LNCaP clone FGC (cell line): ENCODE measurements around the gene RPL36.
"Not testable (repeated sequence)": the region's sequence is repeated elsewhere in the genome, so short reads cannot be mapped to it uniquely, and the experiment has no call there.

Experiments used
- DNase-seq: peaks from one replicate; pipeline ENCODE4 v3.0.0-alpha.2; 2011; ENCODE audit warnings: low read depth
- H3K4me3 ChIP-seq: 2 replicates; pipeline ENCODE4 v1.5.1; 2011; ENCODE audit warnings: mild to moderate bottlenecking, low read depth, low read length, control low read depth
- TF ChIP-seq, protein P1 (sequence below): IDR thresholded peaks from 2 replicates; pipeline ENCODE4 v1.5.1; 2012; ENCODE audit warnings: mild to moderate bottlenecking; ENCODE audit not compliant: control insufficient read depth, insufficient read depth; ENCODE audit errors: extremely low read depth

RPL36 gene

DNA sequence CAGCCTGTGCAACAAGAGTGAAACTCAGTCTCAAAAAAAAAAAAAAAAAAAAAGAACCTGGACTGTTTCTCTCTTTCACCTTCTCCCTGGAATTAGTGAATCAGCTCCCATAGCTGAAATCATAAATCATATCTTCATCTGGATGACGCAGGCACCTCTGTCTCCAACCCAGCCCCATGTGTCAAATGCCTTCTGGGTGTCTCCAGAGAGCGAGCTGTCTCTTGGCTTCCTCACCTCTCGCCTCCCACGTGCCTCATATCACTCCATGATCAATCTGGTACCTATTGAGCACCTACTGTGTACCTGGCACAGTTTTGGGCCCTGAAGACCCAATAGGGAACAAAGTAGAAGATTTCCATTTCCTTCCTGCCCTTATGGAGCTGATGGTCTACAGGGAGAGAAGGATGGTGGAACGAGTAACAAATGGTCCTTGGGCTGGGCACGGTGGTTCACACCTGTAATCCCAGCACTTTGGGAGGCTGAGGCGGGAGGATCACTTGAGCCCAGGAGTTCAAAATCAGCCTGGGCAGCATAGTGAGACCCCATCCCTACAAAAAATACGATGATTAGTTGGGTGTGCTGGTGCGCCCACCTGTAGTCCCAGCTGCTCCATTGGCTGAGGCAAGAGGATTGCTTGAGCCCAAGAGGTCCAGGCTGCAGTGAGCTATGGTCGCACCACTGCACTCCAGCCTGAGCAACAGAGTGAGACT is 6.8 kb upstream of the RPL36 start:
- H3K4me3 ChIP-seq, result no peak overlapping the region
- TF ChIP-seq, protein P1, sequence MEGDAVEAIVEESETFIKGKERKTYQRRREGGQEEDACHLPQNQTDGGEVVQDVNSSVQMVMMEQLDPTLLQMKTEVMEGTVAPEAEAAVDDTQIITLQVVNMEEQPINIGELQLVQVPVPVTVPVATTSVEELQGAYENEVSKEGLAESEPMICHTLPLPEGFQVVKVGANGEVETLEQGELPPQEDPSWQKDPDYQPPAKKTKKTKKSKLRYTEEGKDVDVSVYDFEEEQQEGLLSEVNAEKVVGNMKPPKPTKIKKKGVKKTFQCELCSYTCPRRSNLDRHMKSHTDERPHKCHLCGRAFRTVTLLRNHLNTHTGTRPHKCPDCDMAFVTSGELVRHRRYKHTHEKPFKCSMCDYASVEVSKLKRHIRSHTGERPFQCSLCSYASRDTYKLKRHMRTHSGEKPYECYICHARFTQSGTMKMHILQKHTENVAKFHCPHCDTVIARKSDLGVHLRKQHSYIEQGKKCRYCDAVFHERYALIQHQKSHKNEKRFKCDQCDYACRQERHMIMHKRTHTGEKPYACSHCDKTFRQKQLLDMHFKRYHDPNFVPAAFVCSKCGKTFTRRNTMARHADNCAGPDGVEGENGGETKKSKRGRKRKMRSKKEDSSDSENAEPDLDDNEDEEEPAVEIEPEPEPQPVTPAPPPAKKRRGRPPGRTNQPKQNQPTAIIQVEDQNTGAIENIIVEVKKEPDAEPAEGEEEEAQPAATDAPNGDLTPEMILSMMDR, result no peak
- no peak for DNase-seq

DNA sequence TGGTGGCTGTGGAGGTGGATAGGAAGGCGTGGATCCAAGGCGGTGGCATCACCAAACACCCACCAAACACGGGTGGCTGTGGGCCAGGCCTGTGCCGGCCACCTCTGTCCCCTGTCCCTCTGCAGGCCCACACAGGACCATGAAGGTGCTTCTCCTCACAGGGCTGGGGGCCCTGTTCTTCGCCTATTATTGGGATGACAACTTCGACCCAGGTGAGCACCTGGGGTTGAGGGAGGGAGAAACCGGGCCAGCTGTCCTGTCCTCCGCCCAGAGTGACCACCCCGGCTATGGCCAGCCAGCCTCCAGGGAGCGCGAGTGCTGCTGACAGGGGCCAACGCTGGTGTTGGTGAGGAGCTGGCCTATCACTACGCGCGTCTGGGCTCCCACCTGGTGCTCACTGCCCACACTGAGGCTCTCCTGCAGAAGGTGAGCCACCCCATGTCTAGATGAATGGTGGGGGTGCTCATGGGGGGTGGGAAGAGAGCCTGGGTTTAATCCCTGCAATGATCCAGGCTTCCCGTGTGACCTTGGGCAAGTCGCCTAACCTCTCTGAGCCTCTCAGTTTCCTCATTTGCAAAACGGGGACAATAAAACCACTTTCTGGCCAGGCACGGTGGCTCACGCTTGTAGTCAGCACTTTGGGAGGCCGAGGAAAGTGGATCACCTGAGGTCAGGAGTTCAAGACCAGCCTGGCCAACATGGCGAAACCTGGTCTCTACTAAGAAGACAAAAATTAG is 5.2 kb upstream of the RPL36 start:
- no peak overlapping the region for H3K4me3 ChIP-seq
- DNase-seq, result no peak
- TF ChIP-seq, protein P1, result no peak

- no peak for DNase-seq
- H3K4me3 ChIP-seq, result peak overlapping the region; percentile 55
- TF ChIP-seq, protein P1, result no peak
Observed at GRCh38 chr19:5686326-5686646, 3.8 kb upstream of the RPL36 start.

GRCh38 chr19:5686647-5687359 is 3.3 kb upstream of the RPL36 start:
- H3K4me3 ChIP-seq, result peak overlapping the region; percentile 55
- TF ChIP-seq, protein P1, result peak; percentile 92
- DNase-seq, result peak; percentile 96

- H3K4me3 ChIP-seq, result peak overlapping the region; percentile 55
- no peak for DNase-seq
- TF ChIP-seq, protein P1, result no peak
Observed at GRCh38 chr19:5687360-5688198, 2.5 kb upstream of the RPL36 start.

GRCh38 chr19:5688262-5688881 is 1.7 kb upstream of the RPL36 start:
- not testable (repeated sequence) for H3K4me3 ChIP-seq, DNase-seq
